Measurements from ENCODE around the gene AKAP13.

GRCh38 chr15:85353516-85353915 is 26.9 kb upstream of the AKAP13 start:
- TF ChIP-seq EP300 (IDR thresholded peaks at IDR 0.05), result no peak
- no peak for TF ChIP-seq CTCF (IDR thresholded peaks at IDR 0.05)
- TF ChIP-seq POLR2A (IDR thresholded peaks at IDR 0.05), result no peak
